ENCODE data around the gene AHCYL2.
"Not testable (repeated sequence)": the region's sequence is repeated elsewhere in the genome, so short reads cannot be mapped to it uniquely, and the experiment has no call there.

AHCYL2 gene

DNA sequence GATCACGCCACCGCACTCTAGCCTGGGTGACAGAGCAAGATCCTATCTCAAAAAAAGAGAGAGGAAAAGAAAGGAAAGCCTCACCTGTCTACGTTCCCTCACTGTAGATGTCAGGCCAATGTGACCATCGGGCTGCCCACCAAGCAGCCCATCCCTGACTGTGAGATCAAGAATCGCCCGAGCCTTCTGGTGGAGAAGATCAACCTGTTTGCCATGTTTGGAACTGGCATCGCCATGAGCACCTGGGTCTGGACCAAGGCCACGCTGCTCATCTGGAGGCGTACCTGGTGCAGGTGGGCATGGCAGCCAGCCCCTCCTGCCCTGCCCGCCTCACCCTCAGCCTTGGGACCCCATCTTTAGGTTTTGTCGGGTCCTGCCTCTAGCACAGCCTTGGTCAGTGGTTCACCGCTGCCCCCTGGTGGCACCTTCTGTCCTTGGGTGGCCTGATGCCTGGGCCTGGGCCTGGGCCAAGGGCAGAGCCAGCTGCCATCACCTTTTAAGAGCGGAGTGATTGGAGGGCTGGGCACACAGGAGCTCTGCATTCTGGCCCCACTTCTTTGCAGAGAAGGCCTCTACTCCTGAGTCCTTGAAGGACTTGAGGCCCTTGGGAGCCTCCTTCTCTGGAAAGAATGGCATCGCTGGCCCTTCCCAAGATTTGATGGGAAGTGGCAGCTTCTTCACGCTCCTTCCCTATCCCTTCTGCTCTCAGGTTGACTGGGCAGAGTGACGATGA, 14.4 kb upstream of the AHCYL2 start:
- peak; percentile 83 for DNase-seq (ENCODE audit: low read depth)
- no peak overlapping the region for H3K4me3 ChIP-seq (ENCODE audit: low read depth, low read length)
- peak; percentile 94 for TF ChIP-seq CTCF (IDR thresholded peaks at IDR 0.05; ENCODE audit: insufficient read depth, low read depth, low read length, missing control alignments)

DNA sequence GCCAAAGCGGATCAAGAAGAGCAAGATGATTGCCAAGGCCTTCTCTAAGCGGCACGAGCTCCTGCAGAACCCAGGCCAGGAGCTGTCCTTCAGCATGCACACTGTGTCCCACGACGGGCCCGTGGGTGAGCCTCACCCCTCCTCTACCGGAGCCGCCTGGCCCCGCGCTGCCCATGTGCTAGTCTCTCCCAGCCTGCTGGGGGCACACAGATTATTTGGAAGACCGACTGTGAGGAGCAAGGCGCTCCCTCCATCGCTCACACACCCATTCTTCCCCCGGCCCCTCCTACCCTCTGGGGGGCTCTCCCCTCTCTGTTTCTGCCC, 13.9 kb upstream of the AHCYL2 start:
- TF ChIP-seq CTCF (IDR thresholded peaks at IDR 0.05; ENCODE audit: insufficient read depth, low read depth, low read length, missing control alignments): no peak
- no peak for DNase-seq (ENCODE audit: low read depth)
- no peak overlapping the region for H3K4me3 ChIP-seq (ENCODE audit: low read depth, low read length)

DNA sequence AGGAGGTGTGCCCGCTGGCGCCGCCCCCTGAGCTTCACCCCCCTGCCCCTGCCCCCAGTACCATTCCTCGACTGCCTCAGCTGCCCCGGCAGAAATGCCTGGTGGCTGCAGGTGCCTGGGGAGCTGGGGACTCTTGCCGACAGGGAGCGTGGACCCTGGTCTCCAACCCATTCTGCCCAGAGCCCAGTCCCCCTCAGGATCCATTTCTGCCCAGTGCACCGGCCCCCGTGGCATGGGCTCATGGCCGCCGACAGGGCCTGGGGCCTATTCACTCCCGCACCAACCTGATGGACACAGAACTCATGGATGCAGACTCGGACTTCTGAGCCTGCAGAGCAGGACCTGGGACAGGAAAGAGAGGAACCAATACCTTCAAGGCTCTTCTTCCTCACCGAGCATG, 12.7 kb upstream of the AHCYL2 start:
- H3K4me3 ChIP-seq (ENCODE audit: low read depth, low read length): no peak overlapping the region
- TF ChIP-seq CTCF (IDR thresholded peaks at IDR 0.05; ENCODE audit: insufficient read depth, low read depth, low read length, missing control alignments): no peak
- no peak for DNase-seq (ENCODE audit: low read depth)

GRCh38 chr7:129212596-129212995, 12.2 kb upstream of the AHCYL2 start:
- no peak for TF ChIP-seq CTCF (IDR thresholded peaks at IDR 0.05; ENCODE audit: insufficient read depth, low read depth, low read length, missing control alignments)
- no peak for DNase-seq (ENCODE audit: low read depth)

GRCh38 chr7:129213828-129214227, 11.0 kb upstream of the AHCYL2 start:
- peak; percentile 36 for TF ChIP-seq CTCF (IDR thresholded peaks at IDR 0.05; ENCODE audit: insufficient read depth, low read depth, low read length, missing control alignments)
- no peak overlapping the region for H3K4me3 ChIP-seq (ENCODE audit: low read depth, low read length)
- DNase-seq (ENCODE audit: low read depth): peak; percentile 71

More at GRCh38 chr7:129212596-129212995, 12.2 kb upstream of the AHCYL2 start:
- H3K4me3 ChIP-seq (ENCODE audit: low read depth, low read length): no peak overlapping the region

DNA sequence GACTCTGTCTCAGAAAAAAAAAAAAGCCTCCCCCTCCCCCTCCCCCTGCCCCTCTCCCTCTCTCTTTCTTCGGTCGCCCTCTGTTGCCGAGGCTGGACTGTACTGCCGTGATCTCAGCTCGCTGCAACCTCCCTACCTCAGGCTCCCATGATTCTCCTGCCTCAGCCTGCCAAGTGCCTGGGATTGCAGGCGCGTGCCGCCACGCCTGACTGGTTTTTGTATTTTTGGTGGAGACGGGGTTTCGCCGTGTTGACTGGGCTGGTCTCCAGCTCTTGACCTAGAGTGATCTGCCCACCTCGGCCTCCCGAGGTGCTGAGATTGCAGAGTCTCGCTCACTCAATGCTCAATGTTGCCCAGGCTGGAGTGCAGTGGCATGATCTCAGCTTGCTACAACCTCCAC, 9.1 kb upstream of the AHCYL2 start:
- not testable (repeated sequence) for H3K4me3 ChIP-seq (ENCODE audit: low read depth, low read length); DNase-seq (ENCODE audit: low read depth)

DNA sequence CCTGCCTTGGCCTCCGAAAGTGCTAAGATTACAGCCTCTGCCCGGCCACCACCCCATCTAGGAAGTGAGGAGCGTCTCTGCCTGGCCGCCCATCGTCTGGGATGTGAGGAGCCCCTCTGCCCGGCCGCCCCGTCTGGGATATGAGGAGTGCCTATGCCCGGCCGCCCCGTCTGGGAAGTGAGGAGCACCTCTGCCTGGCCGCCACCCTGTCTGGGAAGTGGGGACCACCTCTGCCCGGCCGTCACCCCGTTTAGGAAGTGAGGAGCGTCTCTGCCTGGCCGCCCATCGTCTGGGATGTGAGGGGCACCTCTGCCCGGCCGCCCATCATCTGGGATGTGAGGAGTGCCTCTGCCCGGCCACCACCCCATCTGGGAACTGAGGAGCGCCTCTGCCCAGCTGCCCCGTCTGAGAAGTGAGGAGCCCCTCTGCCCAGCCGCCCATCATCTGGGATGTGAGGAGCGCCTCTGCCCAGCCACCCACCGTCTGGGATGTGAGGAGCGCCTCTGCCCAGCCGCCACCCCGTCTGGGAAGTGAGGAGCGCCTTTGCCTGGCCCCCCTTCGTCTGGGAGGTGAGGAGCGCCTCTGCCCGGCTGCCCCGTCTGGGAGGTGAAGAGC, 8.6 kb upstream of the AHCYL2 start:
- not testable (repeated sequence) for H3K4me3 ChIP-seq (ENCODE audit: low read depth, low read length); DNase-seq (ENCODE audit: low read depth)

GRCh38 chr7:129216821-129217416, 7.9 kb upstream of the AHCYL2 start:
- not testable (repeated sequence) for DNase-seq (ENCODE audit: low read depth); H3K4me3 ChIP-seq (ENCODE audit: low read depth, low read length)

All from GM12865 (cell line).